ENCODE measurements around the gene DSG2.

DSG2 gene

DNA sequence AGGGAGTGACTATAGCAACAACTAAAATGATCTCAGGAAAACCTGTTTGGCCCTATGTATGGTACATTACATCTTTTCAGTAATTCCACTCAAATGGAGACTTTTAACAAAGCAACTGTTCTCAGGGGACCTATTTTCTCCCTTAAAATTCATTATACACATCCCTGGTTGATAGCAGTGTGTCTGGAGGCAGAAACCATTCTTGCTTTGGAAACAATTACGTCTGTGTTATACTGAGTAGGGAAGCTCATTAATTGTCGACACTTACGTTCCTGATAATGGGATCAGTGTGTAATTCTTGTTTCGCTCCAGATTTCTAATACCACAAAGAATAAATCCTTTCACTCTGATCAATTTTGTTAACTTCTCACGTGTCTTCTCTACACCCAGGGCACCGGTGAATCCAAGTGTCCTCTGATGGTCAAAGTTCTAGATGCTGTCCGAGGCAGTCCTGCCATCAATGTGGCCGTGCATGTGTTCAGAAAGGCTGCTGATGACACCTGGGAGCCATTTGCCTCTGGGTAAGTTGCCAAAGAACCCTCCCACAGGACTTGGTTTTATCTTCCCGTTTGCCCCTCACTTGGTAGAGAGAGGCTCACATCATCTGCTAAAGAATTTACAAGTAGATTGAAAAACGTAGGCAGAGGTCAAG lies 94.7 kb downstream of the DSG2 start:
- DNase-seq, result no peak

DNA sequence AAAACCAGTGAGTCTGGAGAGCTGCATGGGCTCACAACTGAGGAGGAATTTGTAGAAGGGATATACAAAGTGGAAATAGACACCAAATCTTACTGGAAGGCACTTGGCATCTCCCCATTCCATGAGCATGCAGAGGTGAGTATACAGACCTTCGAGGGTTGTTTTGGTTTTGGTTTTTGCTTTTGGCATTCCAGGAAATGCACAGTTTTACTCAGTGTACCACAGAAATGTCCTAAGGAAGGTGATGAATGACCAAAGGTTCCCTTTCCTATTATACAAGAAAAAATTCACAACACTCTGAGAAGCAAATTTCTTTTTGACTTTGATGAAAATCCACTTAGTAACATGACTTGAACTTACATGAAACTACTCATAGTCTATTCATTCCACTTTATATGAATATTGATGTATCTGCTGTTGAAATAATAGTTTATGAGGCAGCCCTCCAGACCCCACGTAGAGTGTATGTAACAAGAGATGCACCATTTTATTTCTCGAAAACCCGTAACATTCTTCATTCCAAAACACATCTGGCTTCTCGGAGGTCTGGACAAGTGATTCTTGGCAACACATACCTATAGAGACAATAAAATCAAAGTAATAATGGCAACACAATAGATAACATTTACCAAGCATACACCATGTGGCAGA lies 97.3 kb downstream of the DSG2 start:
- no peak for DNase-seq

DNA sequence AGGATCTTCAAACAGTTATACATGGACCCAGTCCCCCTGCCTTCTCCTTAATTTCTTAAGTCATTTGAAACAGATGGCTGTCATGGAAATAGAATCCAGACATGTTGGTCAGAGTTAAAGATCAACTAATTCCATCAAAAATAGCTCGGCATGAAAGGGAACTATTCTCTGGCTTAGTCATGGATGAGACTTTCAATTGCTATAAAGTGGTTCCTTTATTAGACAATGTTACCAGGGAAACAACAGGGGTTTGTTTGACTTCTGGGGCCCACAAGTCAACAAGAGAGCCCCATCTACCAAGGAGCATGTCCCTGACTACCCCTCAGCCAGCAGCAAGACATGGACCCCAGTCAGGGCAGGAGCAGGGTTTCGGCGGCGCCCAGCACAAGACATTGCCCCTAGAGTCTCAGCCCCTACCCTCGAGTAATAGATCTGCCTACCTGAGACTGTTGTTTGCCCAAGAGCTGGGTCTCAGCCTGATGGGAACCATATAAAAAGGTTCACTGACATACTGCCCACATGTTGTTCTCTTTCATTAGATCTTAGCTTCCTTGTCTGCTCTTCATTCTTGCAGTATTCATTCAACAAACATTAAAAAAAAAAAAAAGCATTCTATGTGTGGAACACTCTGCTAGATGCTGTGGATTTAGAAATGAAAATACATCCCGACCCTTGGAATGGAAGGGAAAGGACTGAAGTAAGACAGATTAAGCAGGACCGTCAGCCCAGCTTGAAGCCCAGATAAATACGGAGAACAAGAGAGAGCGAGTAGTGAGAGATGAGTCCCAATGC lies 98.3 kb downstream of the DSG2 start:
- DNase-seq, result no peak

DNA sequence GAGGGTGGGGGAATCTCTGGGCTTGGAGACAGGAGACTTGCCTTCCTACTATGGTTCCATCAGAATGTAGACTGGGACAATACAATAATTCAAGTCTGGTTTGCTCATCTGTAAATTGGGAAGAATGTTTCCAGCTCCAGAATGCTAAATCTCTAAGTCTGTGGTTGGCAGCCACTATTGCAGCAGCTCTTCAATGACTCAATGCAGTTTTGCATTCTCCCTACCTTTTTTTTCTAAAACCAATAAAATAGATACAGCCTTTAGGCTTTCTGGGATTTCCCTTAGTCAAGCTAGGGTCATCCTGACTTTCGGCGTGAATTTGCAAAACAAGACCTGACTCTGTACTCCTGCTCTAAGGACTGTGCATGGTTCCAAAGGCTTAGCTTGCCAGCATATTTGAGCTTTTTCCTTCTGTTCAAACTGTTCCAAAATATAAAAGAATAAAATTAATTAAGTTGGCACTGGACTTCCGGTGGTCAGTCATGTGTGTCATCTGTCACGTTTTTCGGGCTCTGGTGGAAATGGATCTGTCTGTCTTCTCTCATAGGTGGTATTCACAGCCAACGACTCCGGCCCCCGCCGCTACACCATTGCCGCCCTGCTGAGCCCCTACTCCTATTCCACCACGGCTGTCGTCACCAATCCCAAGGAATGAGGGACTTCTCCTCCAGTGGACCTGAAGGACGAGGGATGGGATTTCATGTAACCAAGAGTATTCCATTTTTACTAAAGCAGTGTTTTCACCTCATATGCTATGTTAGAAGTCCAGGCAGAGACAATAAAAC lies 100.2 kb downstream of the DSG2 start:
- no peak for DNase-seq

Data from NCI-H1417 treated with DMSO at 0.1 percent for 48 hours (cell line).